SK-N-SH (cell line): ENCODE data around the gene KCNIP4. TPM values are rescaled to one million over a fixed set of nuclear protein-coding genes. Genes with fewer than 3 reads are reported as not detected.

Experiments
- CTCF ChIA-PET: fragments of 300-600, 350-600 bp; formaldehyde crosslinking; extraction: SDS; loops from one replicate; lab custom pipeline; 2021; lab: Yijun Ruan, JAX
- POLR2A ChIA-PET: fragments of 350-600 bp; sonication (Branson Sonifier 250); formaldehyde crosslinking; extraction: SDS; loops from one replicate; lab custom pipeline; 2020; ENCODE audit warnings: antibody characterized with exemption, inconsistent platforms; lab: Yijun Ruan, JAX
- DNase-seq: peaks from one replicate; pipeline ENCODE4 v3.0.0; 2012
- H2AFZ ChIP-seq: fragments of 200-600 bp; sonication (generic); 2 replicates; pipeline ENCODE4 v1.8.1; 2016; ENCODE audit warnings: antibody characterized with exemption, mild to moderate bottlenecking, low read depth
- H3F3A ChIP-seq: fragments of 200-600 bp; sonication (generic); replicated peaks from 2 replicates; pipeline ENCODE3; 2016; ENCODE audit warnings: antibody characterized with exemption, mild to moderate bottlenecking; ENCODE audit not compliant: insufficient read depth
- H3K27ac ChIP-seq, 2 experiments: fragments of 200-500 bp in 1 of 2; fragments of 200-600 bp in 1 of 2; sonication (Bioruptor generic) in 1 of 2; sonication (generic), shearing (Covaris generic) in 1 of 2; 2 replicates each; pipeline versions ENCODE4 v1.5.1 to v1.6.1; 2014 to 2016; ENCODE audit warnings: low read depth in 2 of 2, inconsistent platforms in 1 of 2, low read length in 1 of 2, mild to moderate bottlenecking in 1 of 2, mixed read lengths in 1 of 2
- H3K27me3 ChIP-seq: fragments of 200-600 bp; sonication (generic), shearing (Covaris generic); 2 replicates; pipeline ENCODE4 v1.6.1; 2016; ENCODE audit warnings: mixed run types; ENCODE audit not compliant: insufficient read depth
- H3K36me3 ChIP-seq, 2 experiments: fragments of 200-500 bp in 1 of 2; fragments of 200-600 bp in 1 of 2; sonication (Bioruptor generic) in 1 of 2; sonication (generic) in 1 of 2; replicated peaks in 1 of 2; 2 replicates each; pipeline versions ENCODE3 to v1.5.1; 2014 to 2016; ENCODE audit warnings: low read length in 1 of 2, mild to moderate bottlenecking in 1 of 2; ENCODE audit not compliant: insufficient read depth in 2 of 2, control insufficient read depth in 1 of 2
- H3K4me1 ChIP-seq, 2 experiments: fragments of 200-500 bp in 1 of 2; fragments of 200-600 bp in 1 of 2; sonication (Bioruptor generic) in 1 of 2; sonication (generic), shearing (Covaris generic) in 1 of 2; 2 replicates each; pipeline versions ENCODE4 v1.5.1 to v1.6.1; 2014 to 2016; ENCODE audit warnings: low read depth in 1 of 2, low read length in 1 of 2, mixed run types in 1 of 2; ENCODE audit not compliant: insufficient read depth in 2 of 2, control insufficient read depth in 1 of 2
- H3K4me2 ChIP-seq: fragments of 200-600 bp; sonication (generic), shearing (Covaris generic); 2 replicates; pipeline ENCODE4 v1.6.1; 2017; ENCODE audit warnings: mixed run types
- H3K4me3 ChIP-seq, 2 experiments: fragments of 200-500 bp in 1 of 2; fragments of 200-600 bp in 1 of 2; sonication (Bioruptor generic) in 1 of 2; sonication (generic), shearing (Covaris generic) in 1 of 2; 2 replicates each; pipeline versions ENCODE4 v1.5.1 to v1.8.1; 2014 to 2016; ENCODE audit warnings: low read depth in 2 of 2, inconsistent platforms in 1 of 2, low read length in 1 of 2, mild to moderate bottlenecking in 1 of 2, mixed read lengths in 1 of 2, moderate library complexity in 1 of 2
- H3K79me2 ChIP-seq: fragments of 200-600 bp; sonication (generic); 2 replicates; pipeline ENCODE4 v1.8.1; 2017; ENCODE audit warnings: mild to moderate bottlenecking; ENCODE audit not compliant: insufficient read depth
- H3K9ac ChIP-seq: fragments of 200-600 bp; sonication (generic); 2 replicates; pipeline ENCODE4 v1.6.1; 2017; ENCODE audit warnings: mixed run types
- H3K9me2 ChIP-seq: fragments of 200-600 bp; sonication (generic); 2 replicates; pipeline ENCODE4 v1.6.1; 2017; ENCODE audit warnings: mixed run types
- H3K9me3 ChIP-seq: fragments of 200-600 bp; sonication (generic); 2 replicates; pipeline ENCODE4 v1.6.1; 2017; ENCODE audit warnings: mixed run types, mild to moderate bottlenecking, moderate library complexity
- H4K20me1 ChIP-seq: fragments of 200-600 bp; sonication (generic); 2 replicates; pipeline ENCODE4 v1.6.1; 2017; ENCODE audit warnings: mild to moderate bottlenecking, mixed run types; ENCODE audit not compliant: insufficient read depth
- CTCF ChIP-seq: fragments of 200-600 bp; sonication (generic); IDR thresholded peaks from 2 replicates; pipeline ENCODE4 v1.6.1; 2017; ENCODE audit warnings: antibody characterized with exemption, mild to moderate bottlenecking, moderate library complexity
- FOSL2 ChIP-seq: IDR thresholded peaks from 2 replicates; pipeline ENCODE4 v1.4.0; 2012; ENCODE audit warnings: low read depth, mild to moderate bottlenecking, moderate library complexity, borderline replicate concordance
- FOXM1 ChIP-seq: IDR thresholded peaks from 2 replicates; pipeline ENCODE4 v1.4.0; 2012; ENCODE audit warnings: low read depth, mild to moderate bottlenecking
- GABPA ChIP-seq: IDR thresholded peaks from 2 replicates; pipeline ENCODE4 v1.4.0; 2012; ENCODE audit warnings: low read depth, mild to moderate bottlenecking
- JUND ChIP-seq: IDR thresholded peaks from 2 replicates; pipeline ENCODE4 v1.4.0; 2012
- MXI1 ChIP-seq: IDR thresholded peaks from 2 replicates; pipeline ENCODE4 v1.6.1; 2012; ENCODE audit warnings: mild to moderate bottlenecking, low read depth, low read length, improper control_type of control experiment
- NFIC ChIP-seq: IDR thresholded peaks from 2 replicates; pipeline ENCODE4 v1.4.0; 2012; ENCODE audit warnings: borderline replicate concordance
- PBX3 ChIP-seq: IDR thresholded peaks from 2 replicates; pipeline ENCODE4; 2012
- POLR2AphosphoS5 ChIP-seq: IDR thresholded peaks from 2 replicates; pipeline ENCODE4 v1.6.1; 2012; ENCODE audit warnings: low read depth, low read length
- REST ChIP-seq: IDR thresholded peaks from 2 replicates; pipeline ENCODE4 v1.6.1; 2012; ENCODE audit warnings: mild to moderate bottlenecking, low read depth, low read length, moderate library complexity
- SMC3 ChIP-seq: IDR thresholded peaks from 2 replicates; pipeline ENCODE4 v1.6.1; 2012; ENCODE audit warnings: low read depth, low read length, improper control_type of control experiment
- TAF1 ChIP-seq: IDR thresholded peaks from 2 replicates; pipeline ENCODE4 v1.6.1; 2012; ENCODE audit warnings: low read depth, mild to moderate bottlenecking, low read length, moderate library complexity, borderline replicate concordance
- WGBS: methylation state at CpG from one replicate; pipeline ENCODE4 v1.1.6; 2017; ENCODE audit warnings: low lambda C conversion rate; 5-methylcytosine and 5-hydroxymethylcytosine counted together
- polyA plus RNA-seq, 3 experiments: library from polyadenylated mRNA; depleted of rRNA; stranded (reverse); fragments of >200 nt; gene quantifications; 2 replicates each; pipeline ENCODE4 v1.2.3, GENCODE V29; 2012

Gene KCNIP4
- polyA plus RNA-seq, 1 of the 3 experiments (the other 2 are of a cell fraction): 0.18 TPM

GRCh38 chr4:21879187-21879586, 69.4 kb downstream of the KCNIP4 start:
- ChIA-PET POLR2A (no interaction called here), CTCF (interaction anchor here (0.7 to 1.6 kb wide), 2 partner anchors 38 to 90 kb away, joined by 3 read pairs; no protein-coding TSS in a partner anchor)
- no peak overlapping the region for H3K27ac ChIP-seq
- WGBS: 28% methylated on average over 3 of the region's 3 CpGs
- H3K9me3 ChIP-seq: no peaks in the 10 kb centered on the region
- no peaks in the 10 kb centered on the region for H4K20me1 ChIP-seq
- no peak for DNase-seq
- H3F3A ChIP-seq: no peaks in the 10 kb centered on the region
- no peaks in the 10 kb centered on the region; a peak in 1 of 4 replicates for H3K4me1 ChIP-seq
- no peaks in the 10 kb centered on the region for H3K36me3 ChIP-seq
- no peak overlapping the region for H3K9ac ChIP-seq
- H3K79me2 ChIP-seq: no peaks in the 10 kb centered on the region
- H3K27me3 ChIP-seq: no peaks in the 10 kb centered on the region
- no peak overlapping the region for H3K4me2 ChIP-seq
- H3K4me3 ChIP-seq: no peak overlapping the region
- no peaks in the 10 kb centered on the region for H3K9me2 ChIP-seq
- no peak overlapping the region for H2AFZ ChIP-seq
- TF ChIP-seq JUND (peak; percentile 36), REST (no peak), NFIC (no peak), CTCF (peak; percentile 50), PBX3 (no peak), FOSL2 (peak; percentile 60), SMC3 (peak; percentile 26; the same call in 1 of the 2 replicates)

GRCh38 chr4:21876711-21877110, 71.9 kb downstream of the KCNIP4 start:
- Histone ChIP-seq H3K9me3 (no peaks in the 10 kb centered on the region), H3K27ac (no peak overlapping the region), H3K4me2 (no peak overlapping the region), H3K4me3 (no peak overlapping the region), H3F3A (peaks cover 11% of the 10 kb centered on the region), H3K9ac (no peak overlapping the region), H4K20me1 (no peaks in the 10 kb centered on the region), H3K9me2 (no peaks in the 10 kb centered on the region), H3K36me3 (no peaks in the 10 kb centered on the region), H2AFZ (no peak overlapping the region), H3K79me2 (no peaks in the 10 kb centered on the region), H3K27me3 (no peaks in the 10 kb centered on the region), H3K4me1 (no peaks in the 10 kb centered on the region)
- WGBS: 19% methylated on average over 1 of the region's 1 CpG
- no peak for DNase-seq
- CTCF ChIA-PET: no interaction called here
- POLR2A ChIA-PET: no interaction called here
- TF ChIP-seq POLR2AphosphoS5: no peak
- no peak for TF ChIP-seq MXI1
- TF ChIP-seq GABPA: no peak
- no peak for TF ChIP-seq CTCF
- TF ChIP-seq TAF1: no peak
- no peak for TF ChIP-seq FOXM1
